K562 (cell line): ENCODE results near the gene SREBF1. TPM values are rescaled to one million over a fixed set of nuclear protein-coding genes. Genes with fewer than 3 reads are reported as not detected.

Experiments
- ATAC-seq: fragments of 200-7000 bp; cut with Tn5 transposase; 3 replicates; pipeline ENCODE4 v1.9.1; 2020; ENCODE audit warnings: moderate library complexity
- BruUV-seq: library from RNA; stranded (reverse); fragments of 400-500 nt; replicated peaks from 2 replicates; lab custom pipeline; 2021; lab: Mats Ljungman, UMichigan
- CTCF ChIA-PET: fragments of 300-600 bp; formaldehyde crosslinking; extraction: SDS; loops from one replicate; lab custom pipeline; 2021; ENCODE audit warnings: low intra/inter-chr PET ratio; lab: Yijun Ruan, JAX
- POLR2A ChIA-PET: fragments of 300-600, 350-650 bp; sonication (Branson Sonifier 250); formaldehyde crosslinking; extraction: SDS; loops from one replicate; lab custom pipeline; 2021; ENCODE audit warnings: antibody characterized with exemption, inconsistent platforms; lab: Yijun Ruan, JAX
- DNase-seq, 4 experiments: peaks; one replicate each; pipeline versions ENCODE4 v3.0.0 to v3.0.0-alpha.2; 2011 to 2018; ENCODE audit warnings: low spot score in 3 of 4, mixed read lengths in 3 of 4; ENCODE audit errors: extremely low read depth in 1 of 4
- FAIRE-seq: peaks from 2 replicates; lab custom pipeline; 2011; peaks lifted over from hg19 to GRCh38; lab: Jason Lieb, UNC
- H2AFZ ChIP-seq: 2 replicates; pipeline ENCODE4 v1.6.0; 2011; ENCODE audit warnings: low read depth, low read length, control low read depth, inconsistent platforms
- H3K27ac ChIP-seq: fragments of 200-600 bp; 3 replicates; pipeline ENCODE4 v1.8.0; 2011; ENCODE audit warnings: low read depth, mild to moderate bottlenecking, control low read depth, inconsistent platforms, low read length, moderate library complexity, mixed read lengths; ENCODE audit errors: extremely low read depth
- H3K27me3 ChIP-seq, 2 experiments: fragments of 300-600 bp in 1 of 2; 2 replicates in 1 of 2; 3 replicates in 1 of 2; pipeline versions ENCODE4 v1.6.0 to v1.8.0; 2011; ENCODE audit warnings: inconsistent platforms in 2 of 2, low read length in 2 of 2, mild to moderate bottlenecking in 1 of 2, mixed read lengths in 1 of 2, moderate library complexity in 1 of 2; ENCODE audit not compliant: control insufficient read depth in 2 of 2, insufficient read depth in 2 of 2
- H3K36me3 ChIP-seq: fragments of 300-600 bp; 3 replicates; pipeline ENCODE4 v1.8.0; 2011; ENCODE audit warnings: mild to moderate bottlenecking, low read length, inconsistent platforms; ENCODE audit not compliant: control insufficient read depth, insufficient read depth
- H3K4me1 ChIP-seq, 2 experiments: fragments of 200-600 bp in 1 of 2; replicated peaks in 1 of 2; 2 replicates in 1 of 2; 3 replicates in 1 of 2; pipeline versions ENCODE4 v1.5.1 to v1.8.0; 2011; ENCODE audit warnings: inconsistent platforms in 2 of 2, low read length in 2 of 2, mild to moderate bottlenecking in 1 of 2, mixed read lengths in 1 of 2, moderate library complexity in 1 of 2; ENCODE audit not compliant: control insufficient read depth in 2 of 2, insufficient read depth in 2 of 2
- H3K4me2 ChIP-seq: 2 replicates; pipeline ENCODE4 v1.6.1; 2011; ENCODE audit warnings: low read length, control low read depth, inconsistent platforms, mixed read lengths; ENCODE audit not compliant: insufficient read depth
- H3K4me3 ChIP-seq: fragments of 200-600 bp; sonication (generic), shearing (Covaris generic); 2 replicates; pipeline ENCODE4 v1.5.1; 2016; ENCODE audit warnings: control low read depth, inconsistent platforms
- H3K79me2 ChIP-seq: fragments of 200-600 bp; 3 replicates; pipeline ENCODE4 v1.8.0; 2011; ENCODE audit warnings: low read length, inconsistent platforms; ENCODE audit not compliant: control insufficient read depth, insufficient read depth
- H3K9ac ChIP-seq, 2 experiments: 2 replicates each; pipeline versions ENCODE4 v1.6.0 to v1.6.1; 2011; ENCODE audit warnings: low read depth in 2 of 2, low read length in 2 of 2, control low read depth in 1 of 2, inconsistent platforms in 1 of 2, mild to moderate bottlenecking in 1 of 2, mixed read lengths in 1 of 2; ENCODE audit not compliant: insufficient read depth in 1 of 2
- H3K9me1 ChIP-seq: one replicate; pipeline ENCODE4 v1.6.0; 2011; ENCODE audit warnings: inconsistent platforms, mild to moderate bottlenecking, low read length, moderate library complexity; ENCODE audit not compliant: control insufficient read depth, insufficient read depth
- H3K9me3 ChIP-seq: replicated peaks from 2 replicates; pipeline ENCODE4 v1.5.1; 2011; ENCODE audit warnings: low read depth, low read length, inconsistent platforms; ENCODE audit not compliant: control insufficient read depth, insufficient read depth
- H4K20me1 ChIP-seq: replicated peaks from 2 replicates; pipeline ENCODE4 v1.6.1; 2011; ENCODE audit warnings: low read length, inconsistent platforms, mixed read lengths; ENCODE audit not compliant: control insufficient read depth, insufficient read depth
- ELF2 ChIP-seq: fragments of 250-450 bp; sonication (Bioruptor Pico); IDR thresholded peaks from 2 replicates; pipeline ENCODE4 v1.5.0; 2021; ENCODE audit warnings: mild to moderate bottlenecking
- FOXP1 ChIP-seq: sonication (generic); formaldehyde crosslinking; IDR thresholded peaks from 2 replicates; pipeline ENCODE4 v1.8.0; 2022; ENCODE audit warnings: mild to moderate bottlenecking, missing genetic modification reagents
- MXI1 ChIP-seq: IDR thresholded peaks from 2 replicates; pipeline ENCODE4 v1.6.1; 2011; ENCODE audit warnings: low read depth, mild to moderate bottlenecking, improper control_type of control experiment, low read length
- RBM15 ChIP-seq: fragments of 200-400 bp; formaldehyde crosslinking; IDR thresholded peaks from 2 replicates; pipeline ENCODE4 v1.6.1; 2018; ENCODE audit warnings: mild to moderate bottlenecking, low read length, moderate library complexity; ENCODE audit not compliant: insufficient read depth
- RBM39 ChIP-seq: fragments of 200-400 bp; formaldehyde crosslinking; optimal IDR thresholded peaks from 2 replicates; pipeline ENCODE3; 2018; ENCODE audit warnings: low read depth, low read length
- THRAP3 ChIP-seq: fragments of 450-650 bp; IDR thresholded peaks from 2 replicates; pipeline ENCODE4 v1.6.1; 2016; ENCODE audit warnings: mild to moderate bottlenecking, inconsistent platforms, borderline replicate concordance
- YY1 ChIP-seq, 3 experiments: IDR thresholded peaks; 2 replicates each; pipeline ENCODE4 v1.6.1; 2011; ENCODE audit warnings: low read length in 2 of 3, mild to moderate bottlenecking in 2 of 3, moderate library complexity in 2 of 3, borderline replicate concordance in 1 of 3, control low read depth in 1 of 3, low read depth in 1 of 3; ENCODE audit not compliant: insufficient read depth in 3 of 3, insufficient replicate concordance in 2 of 3, control insufficient read depth in 1 of 3, insufficient read length in 1 of 3; ENCODE audit errors: extremely low read depth in 1 of 3
- ZNF830 ChIP-seq: fragments of 250-450 bp; sonication (Bioruptor Pico); IDR thresholded peaks from 2 replicates; pipeline ENCODE4 v1.5.0; 2021; ENCODE audit warnings: mild to moderate bottlenecking
- WGBS: fragments of 100-300 bp; shearing (Covaris generic); methylation state at CpG from one replicate; pipeline ENCODE4 v1.1.6; 2016; ENCODE audit warnings: low coverage, mixed read lengths; ENCODE audit not compliant: insufficient coverage; ENCODE audit errors: missing lambda C conversion rate; 5-methylcytosine and 5-hydroxymethylcytosine counted together
- in situ Hi-C: fragments of 300-500 bp; cut with MboI; formaldehyde crosslinking; loops from 4 replicates; pipeline ENCODE4 v1.15.0; 2018; ENCODE audit warnings: inconsistent platforms, mixed read lengths
- intact Hi-C: fragments of 100-400 bp; cut with micrococcal nuclease; formaldehyde crosslinking; loops from 2 replicates; pipeline ENCODE4 v1.14.2; 2022
- polyA plus RNA-seq, 8 experiments: library from polyadenylated mRNA; depleted of rRNA in 4 of 8; stranded (reverse) in 5 of 8; unstranded in 3 of 8; fragments of >200 nt; fragmentation: Nextera tagmentation in 2 of 8; fragmentation: Illumina TruSeq in 1 of 8; extraction: Ambion mirVana in 2 of 8; extraction: Trizol in 1 of 8; gene quantifications; 2 replicates each; pipeline versions ENCODE4 v1.2.1 to v1.2.3, GENCODE V29; 2011 to 2014; ENCODE audit warnings: inconsistent platforms in 1 of 8, missing spikeins in 1 of 8
- total RNA-seq, 7 experiments: library from RNA; depleted of rRNA in 6 of 7; stranded (reverse); fragments of >200 nt in 6 of 7; fragmentation: Illumina TruSeq in 2 of 7; extraction: Trizol in 2 of 7; gene quantifications; 2 replicates each; pipeline versions ENCODE4 v1.2.1 to v1.2.3, GENCODE V29; 2011 to 2021; ENCODE audit warnings: low replicate concordance in 1 of 7
- TF ChIP-seq, protein P1 (sequence below): fragments of 200-600 bp; sonication (generic); IDR thresholded peaks from one replicate; pipeline ENCODE4 v1.6.1; 2012; ENCODE audit warnings: mild to moderate bottlenecking, low read depth, low read length, inconsistent platforms
- TF ChIP-seq, protein P2 (sequence below): fragments of 450-650 bp; conservative IDR thresholded peaks from 2 replicates; pipeline ENCODE4 v1.6.1; 2016; ENCODE audit warnings: missing genetic modification characterization, low read depth, mild to moderate bottlenecking, missing compliant biosample characterization, moderate library complexity

The SREBF1 gene
- total and polyA plus RNA-seq, 9 of the 15 experiments (the other 6 are each of a cell fraction or from before 2014, with no cell fraction given): 1.6 to 169 (median 69.4) TPM

DNA sequence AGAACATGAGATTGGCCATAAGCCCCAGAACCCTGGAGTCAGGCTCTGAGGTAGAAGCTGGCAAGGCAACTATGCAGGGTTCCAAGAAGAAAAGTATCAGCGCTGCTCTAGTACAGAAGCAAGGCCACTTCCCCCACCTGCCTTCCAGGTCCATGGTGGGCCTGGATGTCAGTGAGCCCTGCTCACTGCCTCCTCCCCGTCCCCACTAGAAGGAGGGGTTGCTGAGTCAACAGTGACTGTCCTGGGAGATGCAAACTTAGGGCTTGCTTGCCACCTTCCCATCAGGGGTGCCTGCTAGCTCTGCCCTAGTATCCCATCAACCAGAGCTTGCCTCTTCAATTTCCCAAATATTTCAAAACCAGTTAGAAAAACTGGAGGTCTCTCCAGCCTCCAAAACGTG lies 29.6 kb upstream of the SREBF1 start:
- Histone ChIP-seq H3K9me3 (no peaks in the 10 kb centered on the region), H3K4me3 (no peak overlapping the region), H3K4me2 (no peak overlapping the region), H3K9ac (no peak overlapping the region), H3K27me3 (no peaks in the 10 kb centered on the region), H3K36me3 (no peaks in the 10 kb centered on the region), H4K20me1 (no peaks in the 10 kb centered on the region), H3K27ac (no peak overlapping the region), H3K9me1 (no peaks in the 10 kb centered on the region), H3K79me2 (no peaks in the 10 kb centered on the region), H3K4me1 (peaks cover 0 to 3% of the 10 kb centered on the region in 2 experiments; a peak in 1 of 5 replicates), H2AFZ (no peak overlapping the region)
- in situ Hi-C loops (no loop called here), intact Hi-C loops (no loop called here)
- ChIA-PET POLR2A (no interaction called here), CTCF (no interaction called here)
- no peak for ATAC-seq
- FAIRE-seq: no peak
- WGBS: 50% methylated on average over 2 of the region's 3 CpGs
- no TSS peak for BruUV-seq
- no peak for DNase-seq
- TF ChIP-seq, protein P1, sequence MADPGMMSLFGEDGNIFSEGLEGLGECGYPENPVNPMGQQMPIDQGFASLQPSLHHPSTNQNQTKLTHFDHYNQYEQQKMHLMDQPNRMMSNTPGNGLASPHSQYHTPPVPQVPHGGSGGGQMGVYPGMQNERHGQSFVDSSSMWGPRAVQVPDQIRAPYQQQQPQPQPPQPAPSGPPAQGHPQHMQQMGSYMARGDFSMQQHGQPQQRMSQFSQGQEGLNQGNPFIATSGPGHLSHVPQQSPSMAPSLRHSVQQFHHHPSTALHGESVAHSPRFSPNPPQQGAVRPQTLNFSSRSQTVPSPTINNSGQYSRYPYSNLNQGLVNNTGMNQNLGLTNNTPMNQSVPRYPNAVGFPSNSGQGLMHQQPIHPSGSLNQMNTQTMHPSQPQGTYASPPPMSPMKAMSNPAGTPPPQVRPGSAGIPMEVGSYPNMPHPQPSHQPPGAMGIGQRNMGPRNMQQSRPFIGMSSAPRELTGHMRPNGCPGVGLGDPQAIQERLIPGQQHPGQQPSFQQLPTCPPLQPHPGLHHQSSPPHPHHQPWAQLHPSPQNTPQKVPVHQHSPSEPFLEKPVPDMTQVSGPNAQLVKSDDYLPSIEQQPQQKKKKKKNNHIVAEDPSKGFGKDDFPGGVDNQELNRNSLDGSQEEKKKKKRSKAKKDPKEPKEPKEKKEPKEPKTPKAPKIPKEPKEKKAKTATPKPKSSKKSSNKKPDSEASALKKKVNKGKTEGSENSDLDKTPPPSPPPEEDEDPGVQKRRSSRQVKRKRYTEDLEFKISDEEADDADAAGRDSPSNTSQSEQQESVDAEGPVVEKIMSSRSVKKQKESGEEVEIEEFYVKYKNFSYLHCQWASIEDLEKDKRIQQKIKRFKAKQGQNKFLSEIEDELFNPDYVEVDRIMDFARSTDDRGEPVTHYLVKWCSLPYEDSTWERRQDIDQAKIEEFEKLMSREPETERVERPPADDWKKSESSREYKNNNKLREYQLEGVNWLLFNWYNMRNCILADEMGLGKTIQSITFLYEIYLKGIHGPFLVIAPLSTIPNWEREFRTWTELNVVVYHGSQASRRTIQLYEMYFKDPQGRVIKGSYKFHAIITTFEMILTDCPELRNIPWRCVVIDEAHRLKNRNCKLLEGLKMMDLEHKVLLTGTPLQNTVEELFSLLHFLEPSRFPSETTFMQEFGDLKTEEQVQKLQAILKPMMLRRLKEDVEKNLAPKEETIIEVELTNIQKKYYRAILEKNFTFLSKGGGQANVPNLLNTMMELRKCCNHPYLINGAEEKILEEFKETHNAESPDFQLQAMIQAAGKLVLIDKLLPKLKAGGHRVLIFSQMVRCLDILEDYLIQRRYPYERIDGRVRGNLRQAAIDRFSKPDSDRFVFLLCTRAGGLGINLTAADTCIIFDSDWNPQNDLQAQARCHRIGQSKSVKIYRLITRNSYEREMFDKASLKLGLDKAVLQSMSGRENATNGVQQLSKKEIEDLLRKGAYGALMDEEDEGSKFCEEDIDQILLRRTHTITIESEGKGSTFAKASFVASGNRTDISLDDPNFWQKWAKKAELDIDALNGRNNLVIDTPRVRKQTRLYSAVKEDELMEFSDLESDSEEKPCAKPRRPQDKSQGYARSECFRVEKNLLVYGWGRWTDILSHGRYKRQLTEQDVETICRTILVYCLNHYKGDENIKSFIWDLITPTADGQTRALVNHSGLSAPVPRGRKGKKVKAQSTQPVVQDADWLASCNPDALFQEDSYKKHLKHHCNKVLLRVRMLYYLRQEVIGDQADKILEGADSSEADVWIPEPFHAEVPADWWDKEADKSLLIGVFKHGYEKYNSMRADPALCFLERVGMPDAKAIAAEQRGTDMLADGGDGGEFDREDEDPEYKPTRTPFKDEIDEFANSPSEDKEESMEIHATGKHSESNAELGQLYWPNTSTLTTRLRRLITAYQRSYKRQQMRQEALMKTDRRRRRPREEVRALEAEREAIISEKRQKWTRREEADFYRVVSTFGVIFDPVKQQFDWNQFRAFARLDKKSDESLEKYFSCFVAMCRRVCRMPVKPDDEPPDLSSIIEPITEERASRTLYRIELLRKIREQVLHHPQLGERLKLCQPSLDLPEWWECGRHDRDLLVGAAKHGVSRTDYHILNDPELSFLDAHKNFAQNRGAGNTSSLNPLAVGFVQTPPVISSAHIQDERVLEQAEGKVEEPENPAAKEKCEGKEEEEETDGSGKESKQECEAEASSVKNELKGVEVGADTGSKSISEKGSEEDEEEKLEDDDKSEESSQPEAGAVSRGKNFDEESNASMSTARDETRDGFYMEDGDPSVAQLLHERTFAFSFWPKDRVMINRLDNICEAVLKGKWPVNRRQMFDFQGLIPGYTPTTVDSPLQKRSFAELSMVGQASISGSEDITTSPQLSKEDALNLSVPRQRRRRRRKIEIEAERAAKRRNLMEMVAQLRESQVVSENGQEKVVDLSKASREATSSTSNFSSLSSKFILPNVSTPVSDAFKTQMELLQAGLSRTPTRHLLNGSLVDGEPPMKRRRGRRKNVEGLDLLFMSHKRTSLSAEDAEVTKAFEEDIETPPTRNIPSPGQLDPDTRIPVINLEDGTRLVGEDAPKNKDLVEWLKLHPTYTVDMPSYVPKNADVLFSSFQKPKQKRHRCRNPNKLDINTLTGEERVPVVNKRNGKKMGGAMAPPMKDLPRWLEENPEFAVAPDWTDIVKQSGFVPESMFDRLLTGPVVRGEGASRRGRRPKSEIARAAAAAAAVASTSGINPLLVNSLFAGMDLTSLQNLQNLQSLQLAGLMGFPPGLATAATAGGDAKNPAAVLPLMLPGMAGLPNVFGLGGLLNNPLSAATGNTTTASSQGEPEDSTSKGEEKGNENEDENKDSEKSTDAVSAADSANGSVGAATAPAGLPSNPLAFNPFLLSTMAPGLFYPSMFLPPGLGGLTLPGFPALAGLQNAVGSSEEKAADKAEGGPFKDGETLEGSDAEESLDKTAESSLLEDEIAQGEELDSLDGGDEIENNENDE: no peak
- TF ChIP-seq YY1 (IDR thresholded peaks at IDR 0.05; ENCODE audit: borderline replicate concordance in 1 of 3, control insufficient read depth in 1 of 3, extremely low read depth in 1 of 3, insufficient read depth in 3 of 3, insufficient read length in 1 of 3, insufficient replicate concordance in 2 of 3, low read depth in 1 of 3, low read length in 2 of 3) (no peak), MXI1 (no peak), FOXP1 (CRISPR knock-in tag) (no peak), ELF2 (CRISPR knock-in tag) (no peak), THRAP3 (no peak), RBM39 (no peak), ZNF830 (CRISPR knock-in tag) (no peak), RBM15 (no peak)
- TF ChIP-seq, protein P2, sequence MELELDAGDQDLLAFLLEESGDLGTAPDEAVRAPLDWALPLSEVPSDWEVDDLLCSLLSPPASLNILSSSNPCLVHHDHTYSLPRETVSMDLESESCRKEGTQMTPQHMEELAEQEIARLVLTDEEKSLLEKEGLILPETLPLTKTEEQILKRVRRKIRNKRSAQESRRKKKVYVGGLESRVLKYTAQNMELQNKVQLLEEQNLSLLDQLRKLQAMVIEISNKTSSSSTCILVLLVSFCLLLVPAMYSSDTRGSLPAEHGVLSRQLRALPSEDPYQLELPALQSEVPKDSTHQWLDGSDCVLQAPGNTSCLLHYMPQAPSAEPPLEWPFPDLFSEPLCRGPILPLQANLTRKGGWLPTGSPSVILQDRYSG (tag): no peak
